GM15510 (cell line): ENCODE data around the gene DIS3L2.
A peak's percentile ranks its signal among the peaks of the same experiment; 100 is the strongest.

Experiments used
- POLR2A ChIP-seq: IDR thresholded peaks from 3 replicates; pipeline ENCODE4 v1.6.1; 2011; ENCODE audit warnings: borderline replicate concordance; ENCODE audit not compliant: insufficient read length; ENCODE audit errors: extremely low read depth

The DIS3L2 gene

GRCh38 chr2:231961349-231962166 lies at the start of gene DIS3L2:
Gene DIS3L2 (plus strand): TSS chr2:231961713. CDS start chr2:232014928, 53,215 bp downstream.
- TF ChIP-seq POLR2A, result peak; percentile 79

- no peak for TF ChIP-seq POLR2A
These were observed 47.3 kb upstream of the DIS3L2 start for GRCh38 chr2:231914077-231914690.

GRCh38 chr2:231917280-231918066 lies 44.0 kb upstream of the DIS3L2 start:
- TF ChIP-seq POLR2A, result no peak

- TF ChIP-seq POLR2A, result no peak
These were observed 42.8 kb upstream of the DIS3L2 start for GRCh38 chr2:231918501-231919330.

- TF ChIP-seq POLR2A, result no peak
These were observed 42.0 kb upstream of the DIS3L2 start for GRCh38 chr2:231919341-231920035.

GRCh38 chr2:231920366-231920765 lies 41.1 kb upstream of the DIS3L2 start:
- TF ChIP-seq POLR2A, result no peak

GRCh38 chr2:231920795-231921194 lies 40.7 kb upstream of the DIS3L2 start:
- TF ChIP-seq POLR2A, result no peak

- no peak for TF ChIP-seq POLR2A
These were observed 39.1 kb upstream of the DIS3L2 start for GRCh38 chr2:231922311-231923009.

GRCh38 chr2:231923010-231923344 lies 38.5 kb upstream of the DIS3L2 start:
- TF ChIP-seq POLR2A, result no peak

- no peak for TF ChIP-seq POLR2A
These were observed 37.3 kb upstream of the DIS3L2 start for GRCh38 chr2:231923951-231924888.

GRCh38 chr2:231924889-231925275 lies 36.6 kb upstream of the DIS3L2 start:
- TF ChIP-seq POLR2A, result no peak

- TF ChIP-seq POLR2A, result no peak
These were observed 36.0 kb upstream of the DIS3L2 start for GRCh38 chr2:231925303-231926179.

- TF ChIP-seq POLR2A, result no peak
These were observed 35.3 kb upstream of the DIS3L2 start, which contains the start of gene NPPC for GRCh38 chr2:231926180-231926741. Gene NPPC (minus strand): TSS chr2:231926396. CDS start chr2:231926249, 147 bp downstream.
